SK-N-MC (cell line): ENCODE results near the gene TMCO6.

Source experiments
- EZH2 ChIP-seq: fragments of 200-600 bp; sonication (generic); IDR thresholded peaks from one replicate; pipeline ENCODE4 v1.6.1; 2017; ENCODE audit warnings: antibody characterized with exemption
- POLR2AphosphoS5 ChIP-seq: IDR thresholded peaks from 2 replicates; pipeline ENCODE4 v1.6.1; 2012; ENCODE audit warnings: mild to moderate bottlenecking, low read depth, low read length, borderline replicate concordance

- TF ChIP-seq EZH2, result no peak
- TF ChIP-seq POLR2AphosphoS5, result no peak
Measured at GRCh38 chr5:140596321-140596741, 42.9 kb upstream of the TMCO6 start.
